HepG2 (cell line): ENCODE data around the gene CTSD. TPM values are rescaled to one million over a fixed set of nuclear protein-coding genes. Genes with fewer than 3 reads are reported as not detected.

Experiments
- ATAC-seq: fragments of 200-7000 bp; cut with Tn5 transposase; 3 replicates; pipeline ENCODE4 v1.9.1; 2020; ENCODE audit warnings: mild to moderate bottlenecking, moderate library complexity
- BruUV-seq: library from RNA; stranded (reverse); fragments of 400-500 nt; replicated peaks from 2 replicates; lab custom pipeline; 2021; lab: Mats Ljungman, UMichigan
- CTCF ChIA-PET: fragments of 300-600 bp; formaldehyde crosslinking; extraction: SDS; loops from one replicate; lab custom pipeline; 2021; ENCODE audit warnings: low total read pairs, inconsistent platforms, low intra/inter-chr PET ratio; lab: Yijun Ruan, JAX
- POLR2A ChIA-PET: fragments of 350-600 bp; sonication (Branson Sonifier 250); formaldehyde crosslinking; loops from one replicate; lab custom pipeline; 2020; ENCODE audit warnings: antibody characterized with exemption, inconsistent platforms; lab: Yijun Ruan, JAX
- DNase-seq: peaks from one replicate; pipeline ENCODE4 v3.0.0-alpha.2; 2015; ENCODE audit warnings: low spot score
- FAIRE-seq: peaks from 3 replicates; lab custom pipeline; 2011; peaks lifted over from hg19 to GRCh38; lab: Jason Lieb, UNC
- H2AFZ ChIP-seq: one replicate; pipeline ENCODE4 v1.6.1; 2011; ENCODE audit warnings: low read length, inconsistent platforms
- H3K27ac ChIP-seq: fragments of 300-600 bp; 3 replicates; pipeline ENCODE4 v1.8.0; 2011; ENCODE audit warnings: mixed run types, mild to moderate bottlenecking, mixed read lengths, low read length, inconsistent platforms; ENCODE audit not compliant: insufficient read depth; ENCODE audit errors: extremely low read length
- H3K27me3 ChIP-seq, 2 experiments: fragments of 200-600 bp in 1 of 2; 2 replicates in 1 of 2; 3 replicates in 1 of 2; pipeline versions ENCODE4 v1.6.0 to v1.8.0; 2011; ENCODE audit warnings: low read length in 2 of 2, mild to moderate bottlenecking in 2 of 2, moderate library complexity in 2 of 2, inconsistent platforms in 1 of 2; ENCODE audit not compliant: insufficient read depth in 2 of 2, control insufficient read depth in 1 of 2
- H3K36me3 ChIP-seq, 2 experiments: fragments of 200-600 bp in 1 of 2; replicated peaks in 1 of 2; 2 replicates in 1 of 2; 3 replicates in 1 of 2; pipeline versions ENCODE4 v1.5.1 to v1.8.0; 2011; ENCODE audit warnings: low read length in 2 of 2, inconsistent platforms in 1 of 2; ENCODE audit not compliant: insufficient read depth in 2 of 2, control insufficient read depth in 1 of 2
- H3K4me1 ChIP-seq: 2 replicates; pipeline ENCODE4 v1.5.1; 2012; ENCODE audit warnings: low read length, inconsistent platforms; ENCODE audit not compliant: insufficient read depth
- H3K4me2 ChIP-seq: 2 replicates; pipeline ENCODE4 v1.6.0; 2011; ENCODE audit warnings: low read depth, low read length, inconsistent platforms
- H3K4me3 ChIP-seq, 3 experiments: fragments of 200-600 bp in 1 of 3; sonication (generic), shearing (Covaris generic) in 1 of 3; replicated peaks in 1 of 3; 2 replicates each; pipeline ENCODE4 v1.5.1; 2011 to 2016; ENCODE audit warnings: low read length in 3 of 3, inconsistent platforms in 2 of 3, low read depth in 2 of 3, mild to moderate bottlenecking in 2 of 3, control low read depth in 1 of 3, mixed read lengths in 1 of 3; ENCODE audit not compliant: insufficient read depth in 1 of 3
- H3K79me2 ChIP-seq: one replicate; pipeline ENCODE4 v1.6.1; 2011; ENCODE audit warnings: low read length, inconsistent platforms; ENCODE audit not compliant: insufficient read depth
- H3K9ac ChIP-seq: 2 replicates; pipeline ENCODE4 v1.6.0; 2011; ENCODE audit warnings: mild to moderate bottlenecking, low read depth, low read length, inconsistent platforms; ENCODE audit not compliant: insufficient read depth
- H3K9me3 ChIP-seq: 2 replicates; pipeline ENCODE4 v1.5.1; 2012; ENCODE audit warnings: mild to moderate bottlenecking, low read length
- H4K20me1 ChIP-seq: 2 replicates; pipeline ENCODE4 v1.6.0; 2011; ENCODE audit warnings: inconsistent platforms, mild to moderate bottlenecking, low read length, moderate library complexity; ENCODE audit not compliant: insufficient read depth
- AGO2 ChIP-seq: fragments of 200-400 bp; formaldehyde crosslinking; optimal IDR thresholded peaks from 2 replicates; pipeline ENCODE3; 2017; ENCODE audit warnings: mild to moderate bottlenecking, low read depth, low read length, moderate library complexity
- BRF2 ChIP-seq: sonication (generic); formaldehyde crosslinking; IDR thresholded peaks from 2 replicates; pipeline ENCODE4 v1.8.1; 2022; ENCODE audit warnings: mild to moderate bottlenecking, missing genetic modification reagents
- CHD4 ChIP-seq: fragments of 200-600 bp; sonication (generic); IDR thresholded peaks from 2 replicates; pipeline ENCODE4 v1.7.0; 2017; ENCODE audit warnings: mild to moderate bottlenecking, low read length, borderline replicate concordance
- HDAC1 ChIP-seq: sonication (generic); formaldehyde crosslinking; IDR thresholded peaks from 2 replicates; pipeline ENCODE4 v1.5.1; 2020; ENCODE audit warnings: mild to moderate bottlenecking, missing genetic modification reagents
- IKZF4 ChIP-seq: sonication (generic); formaldehyde crosslinking; IDR thresholded peaks from 2 replicates; pipeline ENCODE4 v1.5.1; 2020; ENCODE audit warnings: borderline replicate concordance, mild to moderate bottlenecking, low read depth, missing genetic modification reagents; ENCODE audit errors: not compliant biosample characterization
- KDM5B ChIP-seq: sonication (generic); formaldehyde crosslinking; IDR thresholded peaks from 2 replicates; pipeline ENCODE4 v1.4.0; 2020; ENCODE audit warnings: missing genetic modification reagents, mild to moderate bottlenecking, borderline replicate concordance
- MTF2 ChIP-seq: sonication (generic); formaldehyde crosslinking; IDR thresholded peaks from 2 replicates; pipeline ENCODE4 v1.5.0; 2020; ENCODE audit warnings: missing genetic modification reagents, borderline replicate concordance
- RBM22 ChIP-seq: fragments of 200-400 bp; formaldehyde crosslinking; optimal IDR thresholded peaks from 2 replicates; pipeline ENCODE3; 2017; ENCODE audit warnings: mild to moderate bottlenecking, low read length, moderate library complexity
- THAP9 ChIP-seq: sonication (generic); formaldehyde crosslinking; IDR thresholded peaks from 2 replicates; pipeline ENCODE4; 2020; ENCODE audit warnings: missing genetic modification reagents, mild to moderate bottlenecking, borderline replicate concordance
- ZGPAT ChIP-seq: IDR thresholded peaks from 2 replicates; pipeline ENCODE4 v1.6.1; 2016; ENCODE audit warnings: mild to moderate bottlenecking
- ZNF432 ChIP-seq: sonication (generic); formaldehyde crosslinking; IDR thresholded peaks from 2 replicates; pipeline ENCODE4 v1.5.0; 2020; ENCODE audit warnings: missing genetic modification reagents, mild to moderate bottlenecking, borderline replicate concordance
- ZNF687 ChIP-seq: sonication (generic); formaldehyde crosslinking; IDR thresholded peaks from 2 replicates; pipeline ENCODE4 v1.5.1; 2020; ENCODE audit warnings: mild to moderate bottlenecking, missing genetic modification reagents, moderate library complexity
- WGBS: methylation state at CpG from one replicate; pipeline ENCODE4 v1.1.6; 2017; ENCODE audit warnings: low lambda C conversion rate; 5-methylcytosine and 5-hydroxymethylcytosine counted together
- in situ Hi-C: cut with HindIII; loops from 2 replicates; pipeline ENCODE4 v1.10.0; 2017; ENCODE audit warnings: low pct_unique_long_range_greater_than_20kb; ENCODE audit not compliant: extremely low pct_ligation_motif_present
- intact Hi-C: fragments of 100-400 bp; cut with micrococcal nuclease; formaldehyde crosslinking; loops from one replicate; pipeline ENCODE4 v1.10.0; 2022; ENCODE audit not compliant: unreplicated experiment
- polyA plus RNA-seq, 8 experiments: library from polyadenylated mRNA; depleted of rRNA in 3 of 8; stranded (reverse) in 7 of 8; unstranded in 1 of 8; fragments of >200 nt; fragmentation: Illumina TruSeq in 4 of 8; extraction: Trizol in 4 of 8; gene quantifications; 2 replicates each; pipeline versions ENCODE4 v1.2.1 to v1.2.3, GENCODE V29; 2011 to 2016; ENCODE audit warnings: low read depth in 4 of 8, missing spikeins in 1 of 8, mixed read lengths in 1 of 8; ENCODE audit not compliant: insufficient read depth in 1 of 8
- total RNA-seq, 5 experiments: library from RNA; depleted of rRNA; stranded (reverse); fragments of >200 nt; fragmentation: Illumina TruSeq; extraction: Trizol; gene quantifications; 2 replicates each; pipeline ENCODE4 v1.2.3, GENCODE V29; 2016; ENCODE audit warnings: low read depth in 1 of 5

Gene CTSD
- total and polyA plus RNA-seq, 2 of the 13 experiments (the other 11 are each of a cell fraction or from before 2014, with no cell fraction given): 143 to 230 TPM

GRCh38 chr11:1705126-1706052 lies 58.3 kb downstream of the CTSD start:
- CTCF ChIA-PET: interaction anchor here (1.2 to 1.8 kb wide), 2 partner anchors 120 to 446 kb away, joined by 4 read pairs; no protein-coding TSS in a partner anchor
- Histone ChIP-seq H4K20me1 (no peaks in the 10 kb centered on the region), H3K9me3 (no peaks in the 10 kb centered on the region), H3K4me3 (no peak overlapping the region), H3K4me1 (no peaks in the 10 kb centered on the region), H3K9ac (no peak overlapping the region), H3K27ac (no peak overlapping the region), H3K79me2 (no peaks in the 10 kb centered on the region), H3K4me2 (no peak overlapping the region), H2AFZ (no peak overlapping the region), H3K27me3 (peaks cover 5 to 28% of the 10 kb centered on the region in 2 experiments; a peak in 4 of 5 replicates), H3K36me3 (no peaks in the 10 kb centered on the region)
- no peak for ATAC-seq
- POLR2A ChIA-PET: interaction anchor here (0.7 kb wide), 2 partner anchors 10 to 1197 kb away, joined by 3 to 4 read pairs; no protein-coding TSS in a partner anchor
- in situ Hi-C loops: no loop called here
- no TSS peak for BruUV-seq
- no peak for FAIRE-seq
- DNase-seq: no peak
- 34% methylated on average over 14 of the region's 15 CpGs for WGBS
- intact Hi-C loops: loop anchor here (5.0 kb wide), 1 partner anchor 127 kb away; the partner anchor contains the start of gene SYT8
- no peak for TF ChIP-seq ZNF687 (CRISPR knock-in tag)
- no peak for TF ChIP-seq IKZF4 (CRISPR knock-in tag)
- TF ChIP-seq AGO2: no peak
- no peak for TF ChIP-seq THAP9
- no peak for TF ChIP-seq KDM5B (CRISPR knock-in tag)
- no peak for TF ChIP-seq RBM22
- TF ChIP-seq ZGPAT (CRISPR knock-in tag): no peak
- no peak for TF ChIP-seq ZNF432 (CRISPR knock-in tag)
- TF ChIP-seq MTF2 (CRISPR knock-in tag): no peak
- no peak for TF ChIP-seq BRF2 (CRISPR knock-in tag)
- TF ChIP-seq HDAC1 (CRISPR knock-in tag): no peak
- no peak for TF ChIP-seq CHD4
